A549 treated with ZK216348 at 1 μM for 4 hours (cell line): ENCODE results near the gene ISX. TPM values are rescaled to one million over a fixed set of nuclear protein-coding genes. Genes with fewer than 3 reads are reported as not detected.

Experiments used
- total RNA-seq: library from RNA; stranded (reverse); fragments of 200-300 nt; extraction: Qiagen RNA extraction; gene quantifications from 5 replicates; pipeline ENCODE4 v1.2.3, GENCODE V29; 2022; ENCODE audit warnings: low read depth

The ISX gene
- not detected in 5 replicates for total RNA-seq

GRCh38 chr22:35065796-35066218 is at the start of gene ISX:
ISX (plus strand) TSS chr22:35066158; CDS start chr22:35067088, 930 bp downstream.

Other genes starting within 250 kb of the ISX start
- gene HMGXB4, start 191.3 kb downstream of the ISX start, total RNA-seq = 8.2 to 17.9 TPM (median 11.4 TPM) in 5 replicates
- 10.9 to 14.2 TPM (median 13.7 TPM) in 5 replicates for gene TOM1, start 233.7 kb downstream of the ISX start, total RNA-seq